ENCODE data around the gene RPE. TPM values are rescaled to one million over a fixed set of nuclear protein-coding genes. Genes with fewer than 3 reads are reported as not detected.

The RPE gene
- polyA plus RNA-seq, 1 donor (not counting 4 experiments of a cell fraction or from before 2014, with no cell fraction given), result 69.6 TPM

- H3K27me3 ChIP-seq (ENCODE audit: control insufficient read depth, extremely low read depth, insufficient read depth, low read length), result no peaks in the 10 kb centered on the region
- no peak for TF ChIP-seq EZH2 (IDR thresholded peaks at IDR 0.05; ENCODE audit: low read length)
- TF ChIP-seq, protein P1, sequence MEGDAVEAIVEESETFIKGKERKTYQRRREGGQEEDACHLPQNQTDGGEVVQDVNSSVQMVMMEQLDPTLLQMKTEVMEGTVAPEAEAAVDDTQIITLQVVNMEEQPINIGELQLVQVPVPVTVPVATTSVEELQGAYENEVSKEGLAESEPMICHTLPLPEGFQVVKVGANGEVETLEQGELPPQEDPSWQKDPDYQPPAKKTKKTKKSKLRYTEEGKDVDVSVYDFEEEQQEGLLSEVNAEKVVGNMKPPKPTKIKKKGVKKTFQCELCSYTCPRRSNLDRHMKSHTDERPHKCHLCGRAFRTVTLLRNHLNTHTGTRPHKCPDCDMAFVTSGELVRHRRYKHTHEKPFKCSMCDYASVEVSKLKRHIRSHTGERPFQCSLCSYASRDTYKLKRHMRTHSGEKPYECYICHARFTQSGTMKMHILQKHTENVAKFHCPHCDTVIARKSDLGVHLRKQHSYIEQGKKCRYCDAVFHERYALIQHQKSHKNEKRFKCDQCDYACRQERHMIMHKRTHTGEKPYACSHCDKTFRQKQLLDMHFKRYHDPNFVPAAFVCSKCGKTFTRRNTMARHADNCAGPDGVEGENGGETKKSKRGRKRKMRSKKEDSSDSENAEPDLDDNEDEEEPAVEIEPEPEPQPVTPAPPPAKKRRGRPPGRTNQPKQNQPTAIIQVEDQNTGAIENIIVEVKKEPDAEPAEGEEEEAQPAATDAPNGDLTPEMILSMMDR (optimal IDR thresholded peaks at IDR 0.05 in 1 of 3, IDR thresholded peaks at IDR 0.05 in 1 of 3, conservative IDR thresholded peaks at IDR 0.05 in 1 of 3; ENCODE audit: extremely low read depth in 1 of 3, insufficient read depth in 2 of 3, low read length in 3 of 3), result no peak
- FAIRE-seq, result no peak
These were observed 44.4 kb upstream of the RPE start for GRCh38 chr2:209958016-209958415.

GRCh38 chr2:209960045-209960444 is 42.4 kb upstream of the RPE start:
- no peaks in the 10 kb centered on the region for H3K9me1 ChIP-seq (ENCODE audit: control insufficient read depth, extremely low read depth, insufficient read depth, low read length)
- DNase-seq (ENCODE audit: low read depth, low spot score) (no peak), FAIRE-seq (no peak)
- H3K27me3 ChIP-seq (ENCODE audit: control insufficient read depth, extremely low read depth, insufficient read depth, low read length), result no peaks in the 10 kb centered on the region
- H3K4me1 ChIP-seq (ENCODE audit: control insufficient read depth, extremely low read depth, insufficient read depth, low read length), result no peaks in the 10 kb centered on the region
- no peaks in the 10 kb centered on the region for H4K20me1 ChIP-seq (ENCODE audit: control insufficient read depth, extremely low read depth, insufficient read depth, low read length)
- no peak overlapping the region for H3K9ac ChIP-seq (ENCODE audit: control insufficient read depth, extremely low read depth, insufficient read depth, low read length)
- H3K79me2 ChIP-seq (ENCODE audit: control insufficient read depth, insufficient read depth, low read length), result no peaks in the 10 kb centered on the region
- H2AFZ ChIP-seq (ENCODE audit: control insufficient read depth, low read length), result no peak overlapping the region
- no peaks in the 10 kb centered on the region for H3K9me3 ChIP-seq (ENCODE audit: control insufficient read depth, low read depth, low read length)
- H3K4me3 ChIP-seq (ENCODE audit: control insufficient read depth in 2 of 3, extremely low read depth in 1 of 3, insufficient read depth in 2 of 3, low read depth in 1 of 3, low read length in 3 of 3), result no peak overlapping the region
- no peaks in the 10 kb centered on the region for H3K36me3 ChIP-seq (ENCODE audit: control insufficient read depth in 2 of 2, extremely low read depth in 1 of 2, insufficient read depth in 2 of 2, low read length in 2 of 2)
- no peak for TF ChIP-seq EZH2 (IDR thresholded peaks at IDR 0.05; ENCODE audit: low read length)
- TF ChIP-seq, protein P1 (optimal IDR thresholded peaks at IDR 0.05 in 1 of 3, IDR thresholded peaks at IDR 0.05 in 1 of 3, conservative IDR thresholded peaks at IDR 0.05 in 1 of 3; ENCODE audit: extremely low read depth in 1 of 3, insufficient read depth in 2 of 3, low read length in 3 of 3), result no peak
- no peak overlapping the region for H3K4me2 ChIP-seq (ENCODE audit: control insufficient read depth, extremely low read depth, insufficient read depth, low read depth, low read length)
- dilution Hi-C loops (cut with MboI; ENCODE audit: extremely low pct_ligation_motif_present, low sequenced_read_pairs), result no loop called here
- no peak overlapping the region for H3K27ac ChIP-seq (ENCODE audit: control insufficient read depth, insufficient read depth, low read length)

More at GRCh38 chr2:209958016-209958415, 44.4 kb upstream of the RPE start:
- DNase-seq (ENCODE audit: low read depth, low spot score), result no peak
- Histone ChIP-seq H4K20me1 (ENCODE audit: control insufficient read depth, extremely low read depth, insufficient read depth, low read length) (no peaks in the 10 kb centered on the region), H3K9ac (ENCODE audit: control insufficient read depth, extremely low read depth, insufficient read depth, low read length) (no peak overlapping the region), H3K9me3 (ENCODE audit: control insufficient read depth, low read depth, low read length) (no peaks in the 10 kb centered on the region), H3K4me2 (ENCODE audit: control insufficient read depth, extremely low read depth, insufficient read depth, low read depth, low read length) (no peak overlapping the region), H3K4me3 (ENCODE audit: control insufficient read depth in 2 of 3, extremely low read depth in 1 of 3, insufficient read depth in 2 of 3, low read depth in 1 of 3, low read length in 3 of 3) (no peak overlapping the region), H2AFZ (ENCODE audit: control insufficient read depth, low read length) (no peak overlapping the region), H3K9me1 (ENCODE audit: control insufficient read depth, extremely low read depth, insufficient read depth, low read length) (no peaks in the 10 kb centered on the region), H3K27ac (ENCODE audit: control insufficient read depth, insufficient read depth, low read length) (no peak overlapping the region), H3K79me2 (ENCODE audit: control insufficient read depth, insufficient read depth, low read length) (no peaks in the 10 kb centered on the region), H3K4me1 (ENCODE audit: control insufficient read depth, extremely low read depth, insufficient read depth, low read length) (no peaks in the 10 kb centered on the region), H3K36me3 (ENCODE audit: control insufficient read depth in 2 of 2, extremely low read depth in 1 of 2, insufficient read depth in 2 of 2, low read length in 2 of 2) (no peaks in the 10 kb centered on the region)
- dilution Hi-C loops (cut with MboI; ENCODE audit: extremely low pct_ligation_motif_present, low sequenced_read_pairs), result no loop called here
